Calu3 (cell line): ENCODE results near the gene COPA. TPM values are rescaled to one million over a fixed set of nuclear protein-coding genes. Genes with fewer than 3 reads are reported as not detected.

ENCODE experiments used
- BruUV-seq: library from RNA; stranded (reverse); fragments of 400-500 nt; replicated peaks from 2 replicates; lab custom pipeline; 2021; lab: Mats Ljungman, UMichigan
- CTCF ChIA-PET: fragments of 300-600 bp; sonication (Branson Sonifier 250); formaldehyde crosslinking; loops from one replicate; lab custom pipeline; 2022; ENCODE audit warnings: antibody characterized with exemption; lab: Charles Lee
- DNase-seq: peaks from one replicate; pipeline ENCODE4 v3.0.0; 2022
- H3K27ac Mint-ChIP-seq: one replicate; pipeline ENCODE4 v1.8.0; 2022; ENCODE audit warnings: mixed read lengths; ENCODE audit not compliant: unreplicated experiment
- H3K27me3 Mint-ChIP-seq: one replicate; pipeline ENCODE4 v1.8.0; 2022; ENCODE audit warnings: mixed read lengths; ENCODE audit not compliant: unreplicated experiment
- H3K36me3 Mint-ChIP-seq: one replicate; pipeline ENCODE4 v1.8.0; 2022; ENCODE audit warnings: mild to moderate bottlenecking, moderate library complexity, mixed read lengths; ENCODE audit not compliant: insufficient read depth, unreplicated experiment
- H3K4me1 Mint-ChIP-seq: one replicate; pipeline ENCODE4 v1.8.0; 2022; ENCODE audit warnings: mild to moderate bottlenecking, low read depth, mixed read lengths; ENCODE audit not compliant: unreplicated experiment
- H3K4me3 Mint-ChIP-seq: one replicate; pipeline ENCODE4 v1.8.0; 2022; ENCODE audit warnings: mild to moderate bottlenecking, low read depth, moderate library complexity, mixed read lengths; ENCODE audit not compliant: unreplicated experiment
- H3K9me3 Mint-ChIP-seq: one replicate; pipeline ENCODE4 v1.8.0; 2022; ENCODE audit warnings: low read depth, mixed read lengths; ENCODE audit not compliant: unreplicated experiment
- CTCF ChIP-seq: fragments of 200-600 bp; IDR thresholded peaks from one replicate; pipeline ENCODE4 v1.8.0; 2022; ENCODE audit warnings: antibody characterized with exemption; ENCODE audit not compliant: unreplicated experiment
- intact Hi-C: fragments of 100-400 bp; cut with micrococcal nuclease; formaldehyde crosslinking; loops from one replicate; pipeline ENCODE4 v1.10.0; 2022; ENCODE audit not compliant: unreplicated experiment
- total RNA-seq: library from RNA; stranded (reverse); gene quantifications from 2 replicates; pipeline ENCODE4 v1.2.3, GENCODE V29; 2022

The COPA gene
- total RNA-seq, 1 experiment from 2014 or later: 208 TPM

GRCh38 chr1:160357286-160358002, 14.4 kb upstream of the COPA start:
- no peak overlapping the region for H3K4me3 Mint-ChIP-seq
- peaks cover 6% of the 10 kb centered on the region for H3K4me1 Mint-ChIP-seq
- peaks cover 44% of the 10 kb centered on the region for H3K36me3 Mint-ChIP-seq
- CTCF ChIA-PET: no interaction called here
- no peaks in the 10 kb centered on the region for H3K27me3 Mint-ChIP-seq
- no peak overlapping the region for H3K27ac Mint-ChIP-seq
- TF ChIP-seq CTCF: no peak
- intact Hi-C loops: no loop called here
- DNase-seq: no peak
- no peaks in the 10 kb centered on the region for H3K9me3 Mint-ChIP-seq
- BruUV-seq: no TSS peak

GRCh38 chr1:160354388-160354985, 11.4 kb upstream of the COPA start:
- H3K36me3 Mint-ChIP-seq: peaks cover 44% of the 10 kb centered on the region
- no peaks in the 10 kb centered on the region for H3K27me3 Mint-ChIP-seq
- H3K4me3 Mint-ChIP-seq: no peak overlapping the region
- H3K27ac Mint-ChIP-seq: no peak overlapping the region
- H3K4me1 Mint-ChIP-seq: no peaks in the 10 kb centered on the region
- intact Hi-C loops: loop anchor here (1.0 kb wide), 2 partner anchors 22 to 62 kb away; no protein-coding TSS in a partner anchor
- H3K9me3 Mint-ChIP-seq: no peaks in the 10 kb centered on the region
- DNase-seq: peak; percentile 53
- CTCF ChIA-PET: interaction anchor here (0.5 to 1.8 kb wide), 9 partner anchors 13 to 977 kb away, joined by 3 to 17 read pairs (median 4); no protein-coding TSS in a partner anchor
- BruUV-seq: no TSS peak
- peak; percentile 61 for TF ChIP-seq CTCF

- CTCF ChIA-PET: interaction anchor here (0.7 kb wide), 1 partner anchor 205 kb away, joined by 3 read pairs; no protein-coding TSS in a partner anchor
- Mint-ChIP-seq H3K27ac (no peak overlapping the region), H3K36me3 (peaks cover 36% of the 10 kb centered on the region), H3K27me3 (no peaks in the 10 kb centered on the region), H3K4me3 (no peak overlapping the region), H3K4me1 (no peaks in the 10 kb centered on the region), H3K9me3 (no peaks in the 10 kb centered on the region)
- no peak for DNase-seq
- no peak for TF ChIP-seq CTCF
- intact Hi-C loops: no loop called here
- no TSS peak for BruUV-seq
Observed at GRCh38 chr1:160353223-160353622, 10.2 kb upstream of the COPA start.

- no peak for TF ChIP-seq CTCF
- intact Hi-C loops: no loop called here
- Mint-ChIP-seq H3K36me3 (peaks cover 36% of the 10 kb centered on the region), H3K9me3 (no peaks in the 10 kb centered on the region), H3K4me3 (no peak overlapping the region), H3K27ac (no peak overlapping the region), H3K4me1 (no peaks in the 10 kb centered on the region), H3K27me3 (no peaks in the 10 kb centered on the region)
- DNase-seq: no peak
- CTCF ChIA-PET: interaction anchor here (0.7 kb wide), 1 partner anchor 204 kb away, joined by 3 read pairs; no protein-coding TSS in a partner anchor
- no TSS peak for BruUV-seq
Observed at GRCh38 chr1:160352555-160352954, 9.5 kb upstream of the COPA start.
